K562 (cell line): Measurements from ENCODE around the gene FIS1. TPM values are rescaled to one million over a fixed set of nuclear protein-coding genes. Genes with fewer than 3 reads are reported as not detected.

Experiments
- CSDE1 ChIP-seq, 2 experiments: fragments of 450-650 bp; IDR thresholded peaks; 2 replicates each; pipeline ENCODE4 v1.6.1; 2016; ENCODE audit warnings: mild to moderate bottlenecking in 1 of 2
- HNRNPLL ChIP-seq: fragments of 200-400 bp; formaldehyde crosslinking; IDR thresholded peaks from 2 replicates; pipeline ENCODE4 v1.6.1; 2017; ENCODE audit warnings: low read length, low read depth, mild to moderate bottlenecking; ENCODE audit not compliant: poor library complexity, severe bottlenecking
- MLLT1 ChIP-seq, 2 experiments: fragments of 450-650 bp; IDR thresholded peaks; 2 replicates each; pipeline ENCODE4 v1.6.1; 2016
- PHF21A ChIP-seq: fragments of 450-650 bp; IDR thresholded peaks from 2 replicates; pipeline ENCODE4 v1.6.1; 2017; ENCODE audit warnings: low read depth, borderline replicate concordance
- RAD21 ChIP-seq, 2 experiments: fragments of 250-450 bp in 1 of 2; fragments of 450-650 bp in 1 of 2; sonication (Bioruptor Pico) in 1 of 2; formaldehyde crosslinking in 1 of 2; IDR thresholded peaks in 1 of 2; conservative IDR thresholded peaks in 1 of 2; 2 replicates each; pipeline versions ENCODE4 v1.4.0 to v1.8.0; 2020 to 2022; ENCODE audit warnings: mild to moderate bottlenecking in 2 of 2, moderate library complexity in 1 of 2
- RAD51 ChIP-seq: fragments of 450-650 bp; IDR thresholded peaks from 2 replicates; pipeline ENCODE4 v1.7.1; 2016; ENCODE audit warnings: low read depth, mild to moderate bottlenecking, borderline replicate concordance
- SNIP1 ChIP-seq: fragments of 450-650 bp; IDR thresholded peaks from 2 replicates; pipeline ENCODE4 v1.7.1; 2017; ENCODE audit warnings: low read depth, mild to moderate bottlenecking
- STAT5B ChIP-seq: fragments of 250-450 bp; sonication (Bioruptor Pico); IDR thresholded peaks from 2 replicates; pipeline ENCODE4 v1.8.0; 2021; ENCODE audit warnings: mild to moderate bottlenecking, inconsistent platforms
- TCF15 ChIP-seq: fragments of 250-450 bp; sonication (Bioruptor Pico); IDR thresholded peaks from 2 replicates; pipeline ENCODE4 v1.8.0; 2022; ENCODE audit warnings: moderate library complexity, mild to moderate bottlenecking, inconsistent platforms
- TRIM25 ChIP-seq: fragments of 450-650 bp; IDR thresholded peaks from 2 replicates; pipeline ENCODE4 v1.7.0; 2016; ENCODE audit warnings: borderline replicate concordance
- ZNF217 ChIP-seq: sonication (generic); formaldehyde crosslinking; IDR thresholded peaks from 2 replicates; pipeline ENCODE4 v1.8.0; 2022; ENCODE audit warnings: mild to moderate bottlenecking, missing genetic modification reagents
- ZNF318 ChIP-seq, 2 experiments: fragments of 450-650 bp; IDR thresholded peaks; 2 replicates each; pipeline ENCODE4 v1.6.1; 2016; ENCODE audit warnings: mild to moderate bottlenecking in 2 of 2, borderline replicate concordance in 1 of 2, low read depth in 1 of 2, moderate library complexity in 1 of 2
- polyA plus RNA-seq, 8 experiments: library from polyadenylated mRNA; depleted of rRNA in 4 of 8; stranded (reverse) in 5 of 8; unstranded in 3 of 8; fragments of >200 nt; fragmentation: Nextera tagmentation in 2 of 8; fragmentation: Illumina TruSeq in 1 of 8; extraction: Ambion mirVana in 2 of 8; extraction: Trizol in 1 of 8; gene quantifications; 2 replicates each; pipeline versions ENCODE4 v1.2.1 to v1.2.3, GENCODE V29; 2011 to 2014; ENCODE audit warnings: inconsistent platforms in 1 of 8, missing spikeins in 1 of 8
- total RNA-seq, 7 experiments: library from RNA; depleted of rRNA in 6 of 7; stranded (reverse); fragments of >200 nt in 6 of 7; fragmentation: Illumina TruSeq in 2 of 7; extraction: Trizol in 2 of 7; gene quantifications; 2 replicates each; pipeline versions ENCODE4 v1.2.1 to v1.2.3, GENCODE V29; 2011 to 2021; ENCODE audit warnings: low replicate concordance in 1 of 7

The FIS1 gene
- total and polyA plus RNA-seq, 9 of the 15 experiments (the other 6 are each of a cell fraction or from before 2014, with no cell fraction given), result 86.0 to 257 (median 144) TPM

- TF ChIP-seq TCF15 (no peak), MLLT1 (IDR thresholded peaks at IDR 0.05) (no peak), ZNF318 (IDR thresholded peaks at IDR 0.05; ENCODE audit: borderline replicate concordance in 1 of 2, low read depth in 1 of 2) (no peak), STAT5B (CRISPR knock-in tag) (no peak), RAD51 (no peak), TRIM25 (no peak), RAD21 (CRISPR knock-in tag; conservative IDR thresholded peaks at IDR 0.05 in 1 of 2, IDR thresholded peaks at IDR 0.05 in 1 of 2) (no peak; a peak in 3 of 4 replicates), SNIP1 (no peak), PHF21A (peak; percentile 75), HNRNPLL (peak; percentile 40), CSDE1 (IDR thresholded peaks at IDR 0.05) (peak in 1 of 2 experiments; percentile 88; a peak in 1 of 4 replicates), ZNF217 (no peak)
Observed at GRCh38 chr7:101217388-101218235, 27.3 kb downstream of the FIS1 start, which contains the start of the genes PLOD3 and ZNHIT1 (continued).
